ENCODE measurements around the gene SPSB1.
A peak's percentile ranks its signal among the peaks of the same experiment; 100 is the strongest.

SPSB1 gene

DNA sequence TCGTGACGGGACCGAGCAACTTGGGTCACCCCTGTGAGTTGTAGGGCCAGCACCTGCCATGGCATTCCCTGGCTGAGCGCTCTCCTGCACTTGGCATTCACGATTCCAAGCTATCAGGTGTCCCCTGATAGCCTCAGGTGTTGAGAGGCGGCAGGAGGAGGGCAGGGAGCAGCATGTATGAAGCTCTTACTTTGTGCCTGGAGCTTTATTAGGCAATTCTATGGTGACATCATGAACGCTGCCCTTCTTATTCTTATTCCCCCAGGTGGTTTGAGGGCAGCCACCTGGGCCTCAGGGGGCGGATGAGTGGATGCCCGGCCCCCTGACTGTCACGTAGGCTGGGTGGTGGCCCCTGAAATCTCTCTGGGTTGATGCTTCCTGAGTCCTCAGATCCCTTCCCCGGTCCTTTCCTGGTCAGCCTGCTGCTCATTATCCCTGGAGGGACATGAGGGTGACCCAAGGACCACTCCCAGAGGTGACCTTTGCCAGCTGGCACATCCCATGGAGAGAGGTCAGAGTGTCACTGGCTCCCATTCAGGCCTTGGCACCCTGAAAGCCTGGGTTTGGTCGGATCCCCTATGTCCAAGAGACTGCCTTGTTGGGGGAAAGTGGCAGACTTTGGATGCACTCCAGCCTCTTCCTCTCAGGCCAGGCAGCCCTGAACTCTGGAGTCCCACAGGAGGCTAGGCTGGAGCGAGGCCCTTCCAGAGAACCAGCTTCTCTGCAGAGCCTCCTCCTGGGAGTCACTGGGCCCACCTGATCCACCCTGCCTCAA is 51.9 kb downstream of the SPSB1 start:
- no peak for DNase-seq (ENCODE audit: low spot score)

DNA sequence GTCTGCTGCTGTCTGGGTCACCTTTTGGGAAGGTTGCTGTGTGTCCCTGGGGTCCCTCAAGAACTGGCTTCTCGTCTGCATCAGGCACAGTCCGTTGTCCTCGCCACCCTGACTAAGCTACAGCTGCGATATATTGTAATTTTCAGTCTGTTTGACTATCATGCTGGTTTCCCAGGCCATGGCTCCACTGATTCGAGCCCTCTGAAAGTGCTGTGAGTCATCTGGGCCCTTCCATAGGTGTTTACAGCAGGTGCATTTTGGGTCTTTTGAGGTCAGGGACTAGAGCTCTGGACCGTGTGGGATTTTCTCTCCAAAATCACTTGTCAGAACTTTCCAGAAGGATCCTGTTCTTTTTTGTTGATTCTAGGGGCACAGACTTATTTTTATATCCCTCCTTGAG is 52.8 kb downstream of the SPSB1 start:
- no peak for DNase-seq (ENCODE audit: low spot score)

DNA sequence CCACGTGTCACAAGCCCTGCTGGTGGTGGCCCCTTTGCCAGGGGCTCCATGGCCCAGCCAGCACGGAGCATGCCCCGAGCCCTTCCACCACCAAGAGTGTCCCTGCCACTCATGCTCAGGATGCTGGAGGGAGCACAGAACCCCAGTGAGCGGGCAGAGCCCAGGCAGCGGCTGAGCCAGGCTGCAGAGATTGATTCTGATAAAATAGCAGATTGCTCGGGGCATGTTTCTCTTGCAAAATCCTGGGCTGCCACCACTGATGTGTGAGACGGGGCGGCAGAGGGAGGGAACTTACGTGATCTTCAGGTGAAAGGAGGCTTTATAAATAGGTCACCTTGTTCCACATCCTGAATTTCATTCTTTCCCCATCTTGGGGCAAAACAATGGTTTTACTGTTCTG is 53.2 kb downstream of the SPSB1 start:
- DNase-seq (ENCODE audit: low spot score), result no peak

DNA sequence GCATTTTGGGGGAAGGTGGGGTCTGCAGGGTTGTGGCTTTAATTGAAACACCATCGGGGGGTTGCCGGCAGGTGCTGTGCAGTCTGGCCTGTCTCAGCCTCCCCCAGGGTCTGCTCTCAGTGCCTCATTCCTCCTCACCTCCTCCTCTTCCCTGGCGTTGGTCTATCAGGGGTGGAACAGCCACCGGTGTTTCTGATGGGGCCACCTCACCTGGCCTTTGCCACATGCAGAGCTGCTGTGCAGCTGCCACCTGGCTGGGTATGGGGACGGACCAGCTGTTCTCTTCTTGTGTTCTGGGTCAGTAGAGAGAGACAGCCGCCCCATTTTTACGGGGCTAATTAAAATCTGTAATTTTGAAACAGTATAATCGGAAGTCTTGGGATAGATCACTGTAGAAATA is 53.9 kb downstream of the SPSB1 start:
- DNase-seq (ENCODE audit: low spot score), result no peak

DNA sequence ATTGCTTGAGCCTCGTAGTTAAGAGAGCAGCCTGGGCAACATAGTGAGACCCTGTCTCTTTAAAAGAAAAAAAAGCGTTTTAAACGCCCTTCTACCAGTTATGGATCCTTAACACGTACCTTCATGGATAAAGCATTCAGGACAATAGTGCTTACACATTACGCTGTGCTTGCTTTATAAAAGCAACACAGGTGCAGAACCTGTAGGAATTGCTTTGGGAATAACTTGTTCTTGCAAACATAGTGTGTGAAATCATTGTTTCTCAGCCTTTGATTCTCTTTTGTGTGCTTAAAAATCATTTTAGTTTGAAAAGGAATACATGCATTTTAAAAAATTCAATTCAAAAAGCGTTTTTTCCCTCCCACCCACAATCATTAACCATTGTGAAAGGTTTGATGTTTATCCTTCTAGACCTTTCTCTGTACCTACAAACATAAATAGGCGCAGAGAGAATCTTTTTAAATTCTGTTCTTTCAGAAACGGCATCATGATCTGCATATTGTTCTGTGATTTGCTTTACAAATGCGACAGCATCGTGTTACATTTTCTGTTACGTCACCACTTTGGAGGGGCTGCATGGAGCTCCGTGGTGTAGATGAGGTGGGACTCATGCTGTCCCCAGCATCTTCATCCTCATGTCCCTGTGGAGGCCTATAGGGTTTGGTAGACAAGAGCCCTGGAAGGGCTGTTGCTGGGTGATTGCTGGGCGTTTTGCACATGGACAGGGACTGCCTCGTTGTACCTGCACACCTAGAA is 54.6 kb downstream of the SPSB1 start:
- DNase-seq (ENCODE audit: low spot score), result no peak

DNA sequence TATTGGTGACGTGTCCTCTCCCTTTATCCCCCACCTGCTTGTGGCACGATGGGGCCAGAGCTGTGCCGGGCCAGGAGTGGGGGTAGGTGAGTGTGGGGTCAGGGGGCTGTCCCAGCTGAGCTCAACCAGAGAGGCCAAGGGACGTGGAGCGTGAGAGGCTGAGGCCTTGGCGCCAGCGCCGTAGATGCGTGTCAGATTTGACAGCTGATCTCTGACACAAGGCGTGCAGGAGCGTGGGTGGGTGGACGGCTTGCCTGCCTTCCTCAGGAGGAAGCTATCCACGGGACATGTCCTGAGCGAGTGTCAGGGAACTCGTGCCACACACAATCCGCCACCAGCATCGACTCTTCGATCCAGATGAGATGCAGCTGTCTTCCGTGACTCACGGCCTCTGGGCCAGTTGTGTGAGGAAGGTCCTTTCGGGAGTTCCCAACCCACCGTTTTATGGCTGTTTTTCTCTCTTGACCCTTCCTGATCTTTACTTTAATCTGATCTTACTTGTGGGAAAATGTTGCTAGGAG is 56.7 kb downstream of the SPSB1 start:
- DNase-seq (ENCODE audit: low spot score), result no peak

DNA sequence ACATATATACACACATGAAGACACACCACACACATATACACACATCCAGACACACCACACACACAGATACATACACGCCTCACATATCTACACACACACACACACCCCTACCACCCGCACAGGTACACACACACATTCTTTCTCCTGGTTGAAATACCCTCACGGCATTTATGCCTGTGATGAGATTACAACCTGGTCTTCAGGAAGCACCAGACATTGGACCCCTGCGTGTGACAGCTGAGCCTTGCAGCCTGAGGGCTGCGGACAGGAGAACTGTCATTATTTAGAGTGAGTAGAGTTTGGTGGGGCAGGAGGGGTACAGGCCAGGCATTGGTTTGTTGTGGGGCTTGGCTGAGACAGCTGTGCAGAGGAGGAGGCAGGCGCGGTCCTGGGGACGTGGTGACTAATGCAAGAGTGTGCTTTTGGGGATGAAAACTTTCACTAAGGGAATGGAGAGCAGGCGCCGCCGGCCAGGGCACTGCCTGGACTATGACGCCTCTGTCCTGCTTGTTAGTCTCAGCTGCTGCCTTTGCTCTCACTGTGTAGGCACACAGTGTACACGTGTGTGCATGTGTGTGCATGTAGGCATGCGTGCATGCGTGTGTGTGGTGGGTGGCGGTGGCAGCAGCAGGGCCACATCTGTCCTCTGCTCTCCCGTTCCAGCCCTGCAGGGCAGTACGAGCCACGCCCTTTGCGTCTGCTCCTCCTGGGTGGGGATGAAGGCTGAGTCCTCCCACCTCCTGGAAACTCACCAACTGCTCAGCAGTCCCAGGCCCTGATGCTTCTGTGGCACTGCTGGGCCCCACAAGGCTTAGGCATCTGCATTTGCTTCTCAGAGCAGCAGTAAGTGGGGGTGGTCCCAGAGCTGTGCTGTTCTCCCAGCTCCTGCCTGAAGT is 57.6 kb downstream of the SPSB1 start:
- DNase-seq (ENCODE audit: low spot score), result peak; percentile 92

DNA sequence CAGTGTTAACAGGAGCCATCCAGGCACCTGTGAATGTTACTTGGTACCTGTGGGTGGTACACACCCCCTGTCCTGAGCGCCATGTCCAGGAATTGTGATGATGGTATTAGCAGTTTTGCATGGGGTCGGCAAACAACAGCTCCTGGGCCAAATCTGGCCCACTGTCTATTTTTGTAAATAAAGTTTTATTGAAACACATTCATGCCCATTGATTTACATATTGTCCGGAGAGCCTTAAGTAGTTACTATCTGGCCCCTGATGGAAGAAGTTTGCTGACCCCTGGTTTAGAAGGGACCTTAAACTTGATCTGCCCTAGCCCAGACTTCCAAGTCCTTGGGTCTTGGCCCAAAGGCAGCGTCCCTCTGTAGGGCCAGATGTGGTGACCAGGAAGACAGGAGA is 58.3 kb downstream of the SPSB1 start:
- DNase-seq (ENCODE audit: low spot score), result no peak

DNA sequence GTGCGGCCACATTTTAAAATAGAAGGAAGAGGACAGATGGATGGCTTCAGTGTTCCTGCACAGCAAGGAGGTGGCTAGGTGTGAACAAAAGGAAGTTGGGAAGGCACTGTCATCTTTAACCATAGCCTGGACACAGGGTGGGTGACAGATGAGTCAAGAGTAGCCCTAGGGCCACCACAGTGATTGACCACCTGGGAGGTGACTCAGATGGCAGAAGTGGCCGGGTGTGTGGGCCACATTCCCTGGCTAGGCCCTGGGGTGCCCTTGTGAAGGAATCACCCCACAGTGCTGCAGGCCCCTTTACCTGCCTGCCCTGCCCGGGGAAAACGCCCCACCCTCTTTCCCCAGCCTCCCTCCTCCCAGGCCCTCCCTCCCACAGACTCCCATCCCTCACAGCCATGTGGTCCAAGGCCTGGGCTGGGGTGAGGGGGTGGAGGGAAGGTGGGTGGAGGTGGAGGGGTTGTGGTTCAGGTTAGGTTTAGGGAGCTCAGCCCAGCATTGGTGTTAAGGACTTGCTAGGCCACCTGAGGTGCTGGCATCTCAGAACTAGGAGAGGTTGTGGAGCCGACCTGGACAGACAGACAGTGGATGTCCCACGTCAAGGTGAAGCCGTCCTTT is 59.1 kb downstream of the SPSB1 start:
- DNase-seq (ENCODE audit: low spot score), result no peak

DNA sequence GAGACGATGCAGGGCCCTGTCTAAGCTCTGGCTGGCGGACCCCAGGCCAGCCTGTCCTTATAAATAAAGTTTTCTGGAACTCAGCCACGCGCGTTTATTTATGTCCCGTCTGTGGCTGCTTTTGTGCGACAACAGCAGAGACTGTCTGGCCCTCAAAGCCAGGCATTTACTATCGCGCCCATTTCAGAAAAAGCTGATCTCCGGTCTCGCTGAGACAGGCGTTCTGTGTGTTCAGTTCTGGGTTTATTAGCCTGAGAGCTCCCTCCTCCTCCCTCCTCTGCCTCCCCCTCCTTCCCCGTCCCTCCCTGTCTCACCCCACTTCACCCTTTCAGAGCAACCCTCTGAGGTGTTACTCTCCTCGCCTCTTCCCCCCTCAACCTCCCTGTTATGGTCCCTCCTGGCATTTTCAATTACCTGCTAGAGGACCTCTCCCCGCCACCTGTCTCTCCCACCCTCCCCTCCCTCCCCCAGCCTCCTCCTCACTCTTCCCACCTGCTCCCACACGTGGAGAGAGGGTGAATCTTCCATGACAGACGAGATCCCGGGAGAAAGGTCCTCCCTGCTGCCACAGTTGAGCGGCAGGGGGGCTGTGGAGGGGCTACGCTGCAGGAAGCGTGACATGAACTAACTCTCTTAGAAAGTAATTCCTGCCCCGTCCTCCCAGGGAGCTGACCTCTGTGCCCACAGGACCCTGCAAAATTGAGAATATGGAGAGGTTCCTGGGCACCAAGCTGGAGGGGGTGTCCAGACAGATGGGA is 59.9 kb downstream of the SPSB1 start:
- DNase-seq (ENCODE audit: low spot score), result no peak

DNA sequence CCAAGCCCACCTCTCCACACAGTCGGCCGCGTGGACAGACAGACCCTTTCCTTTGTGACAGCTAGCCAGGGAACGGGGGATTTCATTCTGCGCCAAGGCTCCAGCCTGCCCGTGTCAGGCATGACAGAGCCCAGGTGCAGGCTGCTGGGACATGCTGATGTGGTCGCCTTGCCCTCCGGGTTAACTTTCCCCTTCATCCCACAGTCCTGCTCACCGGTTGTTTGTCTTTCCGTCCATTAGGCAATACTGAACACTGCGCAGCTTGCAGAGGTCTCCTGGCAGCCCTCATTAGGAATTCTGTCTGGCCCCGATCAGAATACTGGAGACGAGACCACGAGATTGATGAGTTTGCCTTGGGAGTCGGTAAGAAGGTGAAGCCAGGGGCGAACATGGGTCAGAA is 62.8 kb downstream of the SPSB1 start:
- no peak for DNase-seq (ENCODE audit: low spot score)

DNA sequence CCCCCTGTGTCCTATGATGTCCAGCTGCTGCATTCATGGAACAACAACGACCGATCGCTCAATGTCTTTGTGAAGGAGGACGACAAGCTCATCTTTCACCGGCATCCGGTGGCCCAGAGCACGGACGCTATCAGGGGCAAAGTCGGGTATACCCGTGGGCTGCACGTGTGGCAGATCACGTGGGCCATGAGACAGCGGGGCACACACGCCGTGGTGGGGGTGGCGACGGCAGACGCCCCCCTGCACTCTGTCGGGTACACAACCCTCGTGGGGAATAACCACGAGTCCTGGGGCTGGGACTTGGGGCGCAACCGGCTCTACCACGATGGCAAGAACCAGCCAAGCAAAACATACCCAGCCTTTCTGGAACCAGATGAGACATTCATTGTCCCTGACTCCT is 63.3 kb downstream of the SPSB1 start:
- DNase-seq (ENCODE audit: low spot score), result no peak

DNA sequence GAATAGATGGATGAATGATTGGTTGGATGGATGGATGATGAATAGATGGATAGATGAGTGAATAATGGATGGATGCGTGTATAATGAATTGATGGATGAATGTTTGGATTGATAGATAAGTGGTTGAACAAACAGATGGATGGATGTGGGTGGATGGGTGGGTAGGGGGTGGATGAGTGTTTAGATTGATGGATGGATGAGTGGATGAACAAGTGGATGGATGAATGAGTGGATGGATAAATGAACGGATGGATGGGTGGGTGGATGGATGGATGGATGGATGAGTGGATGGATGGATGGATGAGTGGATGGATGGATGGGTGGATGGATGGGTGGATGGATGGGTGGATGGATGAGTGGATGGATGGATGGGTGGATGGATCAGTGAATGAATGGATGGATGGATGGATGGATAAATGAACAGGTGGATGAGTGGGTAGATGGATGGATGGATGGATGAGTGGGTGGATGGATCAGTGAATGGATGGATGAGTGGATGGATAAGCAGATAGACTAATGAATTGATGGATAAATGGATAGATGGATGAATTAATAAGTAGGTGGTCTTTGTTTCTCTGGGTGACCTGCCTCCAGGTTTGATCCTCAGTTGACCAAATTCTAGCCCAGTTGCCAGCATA is 64.3 kb downstream of the SPSB1 start:
- no peak for DNase-seq (ENCODE audit: low spot score)

DNA sequence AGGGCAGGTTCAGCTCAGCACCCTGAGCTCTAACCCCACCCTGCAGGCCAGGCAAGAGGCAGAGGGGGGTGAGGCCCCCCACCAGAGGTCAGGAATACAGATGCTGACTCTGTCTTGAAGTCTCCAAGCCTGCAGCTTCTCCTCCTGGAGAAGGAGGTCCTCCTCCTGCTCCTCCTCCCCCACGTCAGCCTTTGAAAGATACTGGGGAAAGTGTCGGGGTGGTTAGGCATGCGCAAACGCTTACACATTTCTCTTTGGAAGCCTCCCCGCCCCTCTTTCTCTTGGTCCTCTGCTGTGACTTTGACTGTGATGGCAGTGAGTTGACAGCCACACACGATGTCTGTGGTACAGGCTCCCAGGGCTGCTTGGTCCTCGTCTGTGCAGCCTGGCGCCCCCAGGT is 65.3 kb downstream of the SPSB1 start:
- DNase-seq (ENCODE audit: low spot score), result no peak

DNA sequence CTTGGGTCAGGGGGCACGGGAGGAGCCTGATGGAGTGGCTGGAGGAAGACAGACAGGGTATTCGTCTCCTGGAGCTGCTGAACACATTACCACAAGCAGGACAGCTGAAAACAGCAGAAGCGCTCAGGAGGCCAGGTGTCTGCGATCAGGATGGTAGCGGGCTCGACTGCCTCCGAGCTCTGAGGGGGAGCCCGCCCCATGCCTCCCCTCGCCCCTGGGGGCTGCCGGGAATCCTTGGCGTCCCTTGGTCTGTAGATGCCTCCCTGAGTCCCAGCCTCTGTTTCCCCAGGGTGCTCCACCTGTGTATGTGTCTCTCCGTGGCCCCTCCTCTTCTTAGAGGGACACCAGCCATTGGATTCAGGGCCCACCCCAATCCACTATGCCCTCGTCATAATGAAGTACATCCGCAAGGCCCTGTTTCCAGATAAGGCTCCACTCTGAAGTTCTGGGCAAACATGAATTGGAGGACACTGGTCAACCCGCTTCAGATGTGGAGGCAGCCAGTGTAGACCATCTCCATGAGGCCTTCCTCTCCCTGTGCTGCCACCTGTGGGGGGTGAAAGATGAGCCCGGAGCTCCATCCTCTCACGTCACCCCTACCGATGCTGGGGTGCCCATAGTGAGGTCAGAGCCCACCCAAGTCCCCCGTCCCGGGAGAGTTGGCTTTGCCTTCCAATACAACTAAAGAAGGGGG is 67.8 kb downstream of the SPSB1 start:
- DNase-seq (ENCODE audit: low spot score), result no peak

DNA sequence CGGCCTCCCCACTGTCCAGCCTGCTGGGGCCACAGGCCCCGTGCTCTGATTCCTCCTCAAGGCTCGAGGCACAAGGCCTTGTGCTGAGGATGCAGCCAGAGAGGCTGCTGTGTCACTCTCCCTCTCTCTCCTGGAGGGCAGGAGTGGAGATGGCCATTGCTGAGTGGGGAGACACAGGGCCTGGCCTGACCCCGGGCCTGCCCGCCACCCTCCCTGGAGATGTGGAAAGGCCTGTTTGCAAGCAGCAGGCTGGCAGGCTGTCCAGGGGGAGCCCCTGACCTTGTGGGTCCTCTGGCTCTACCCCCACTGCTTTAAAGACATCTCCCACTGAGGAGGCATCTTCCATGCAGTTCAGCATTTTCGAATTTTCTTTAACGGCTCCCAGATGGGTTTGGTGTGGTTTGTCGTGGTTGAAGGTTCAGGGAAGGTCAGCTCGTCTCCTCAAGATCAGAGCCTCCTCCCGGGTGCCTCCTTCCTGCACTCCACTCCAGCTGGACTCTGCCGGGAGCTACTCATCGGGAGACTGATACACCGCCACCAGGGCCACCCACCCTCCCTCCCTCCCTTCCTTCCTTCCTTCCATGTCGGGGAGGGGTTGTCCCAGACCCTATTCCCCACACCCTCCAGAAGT is 69.1 kb downstream of the SPSB1 start:
- no peak for DNase-seq (ENCODE audit: low spot score)

DNA sequence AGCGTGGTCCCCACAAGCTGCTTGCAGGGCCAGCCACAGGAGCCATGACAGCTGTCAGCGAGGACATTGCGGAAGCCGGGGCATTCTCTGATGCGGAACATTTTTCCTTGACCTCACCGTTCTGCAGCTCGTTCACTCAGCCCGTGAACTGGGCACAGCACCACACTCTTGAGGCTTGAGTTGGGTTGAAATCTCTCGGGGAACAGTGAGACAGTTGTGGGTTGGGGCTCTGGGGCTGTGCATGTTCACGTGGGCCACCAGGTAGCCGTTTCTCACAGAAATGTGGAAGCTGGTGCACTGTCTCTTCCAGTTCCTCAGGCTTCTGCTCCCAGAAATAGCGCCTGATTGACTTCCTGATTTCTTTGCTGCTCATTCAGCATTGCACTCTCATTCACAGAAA is 69.8 kb downstream of the SPSB1 start:
- DNase-seq (ENCODE audit: low spot score), result no peak

DNA sequence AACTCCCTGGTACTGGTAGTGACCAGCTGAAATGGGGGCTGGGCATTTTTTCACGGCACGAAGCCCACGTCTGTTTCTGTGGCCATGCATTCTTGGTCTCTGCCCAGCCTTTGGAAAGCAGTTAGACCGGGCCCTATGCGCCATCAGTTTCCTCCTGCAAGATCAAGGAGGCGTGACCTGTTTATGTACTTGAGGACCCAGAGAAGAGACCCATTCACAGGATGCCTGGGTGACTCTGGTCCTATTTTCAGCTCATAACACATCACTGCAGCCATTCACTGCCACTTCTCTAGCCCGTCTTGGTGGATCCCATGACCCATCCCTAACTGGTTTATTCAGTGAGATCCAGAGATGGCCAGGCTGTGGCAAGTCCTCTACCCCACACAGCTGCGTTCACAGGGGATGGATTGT is 70.4 kb downstream of the SPSB1 start:
- DNase-seq (ENCODE audit: low spot score), result no peak

DNA sequence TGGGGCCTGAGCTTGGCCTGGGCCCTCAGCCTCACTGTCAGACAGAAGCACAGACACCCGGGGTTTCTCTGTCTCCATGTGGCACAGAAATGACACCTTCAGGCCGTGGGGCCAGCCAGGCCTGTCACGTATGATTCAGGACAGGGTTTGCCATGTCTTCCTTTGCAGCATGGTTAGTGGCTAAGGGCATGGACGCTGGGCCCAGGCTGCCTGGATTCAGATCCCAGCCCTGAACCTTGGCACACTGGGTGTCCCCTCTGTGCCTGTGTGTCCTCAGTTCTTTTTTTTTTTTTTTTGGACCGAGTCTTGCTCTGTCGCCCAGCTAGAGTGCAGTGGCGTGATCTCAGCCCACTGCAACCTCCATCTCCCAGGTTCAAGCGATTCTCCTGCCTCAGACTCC is 73.6 kb downstream of the SPSB1 start:
- no peak for DNase-seq (ENCODE audit: low spot score)
